HG03520 (cell line): ENCODE measurements around the gene CTNS.

ENCODE experiments used
- ATAC-seq: cut with Tn5 transposase; IDR thresholded peaks from one replicate; pipeline ENCODE4 v1.9.1; 2021; ENCODE audit warnings: mild to moderate bottlenecking, moderate library complexity; ENCODE audit not compliant: unreplicated experiment

The CTNS gene

DNA sequence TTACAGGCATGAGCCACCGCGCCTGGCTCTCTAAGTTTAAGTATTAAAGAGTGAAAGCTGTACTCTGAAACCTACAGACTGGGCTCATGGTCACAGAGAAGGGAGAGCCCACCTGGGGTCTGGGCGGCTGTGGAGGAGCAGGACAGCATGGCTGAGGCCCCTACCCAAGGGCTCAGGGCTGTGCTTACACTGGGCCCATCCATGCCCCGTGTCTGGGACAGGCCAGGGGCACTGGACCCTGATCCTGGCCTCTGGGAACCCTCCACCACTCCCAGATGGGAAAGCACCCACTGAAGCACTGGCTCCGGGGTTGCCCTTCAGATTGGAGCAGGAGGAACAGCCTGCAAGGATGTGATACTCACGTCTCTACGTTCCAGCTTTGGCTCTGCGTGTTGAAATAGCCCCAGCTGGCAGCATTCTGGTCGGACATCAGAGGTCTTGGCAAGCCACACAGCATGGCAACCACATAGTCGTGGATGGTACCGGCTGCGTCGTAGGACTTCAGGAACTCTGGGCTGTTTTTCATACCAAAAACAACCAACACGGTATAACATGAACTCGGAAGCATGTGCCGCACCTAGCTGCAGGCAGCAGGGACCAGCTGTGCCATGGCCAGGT lies 13.5 kb upstream of the CTNS start:
- no peak for ATAC-seq

DNA sequence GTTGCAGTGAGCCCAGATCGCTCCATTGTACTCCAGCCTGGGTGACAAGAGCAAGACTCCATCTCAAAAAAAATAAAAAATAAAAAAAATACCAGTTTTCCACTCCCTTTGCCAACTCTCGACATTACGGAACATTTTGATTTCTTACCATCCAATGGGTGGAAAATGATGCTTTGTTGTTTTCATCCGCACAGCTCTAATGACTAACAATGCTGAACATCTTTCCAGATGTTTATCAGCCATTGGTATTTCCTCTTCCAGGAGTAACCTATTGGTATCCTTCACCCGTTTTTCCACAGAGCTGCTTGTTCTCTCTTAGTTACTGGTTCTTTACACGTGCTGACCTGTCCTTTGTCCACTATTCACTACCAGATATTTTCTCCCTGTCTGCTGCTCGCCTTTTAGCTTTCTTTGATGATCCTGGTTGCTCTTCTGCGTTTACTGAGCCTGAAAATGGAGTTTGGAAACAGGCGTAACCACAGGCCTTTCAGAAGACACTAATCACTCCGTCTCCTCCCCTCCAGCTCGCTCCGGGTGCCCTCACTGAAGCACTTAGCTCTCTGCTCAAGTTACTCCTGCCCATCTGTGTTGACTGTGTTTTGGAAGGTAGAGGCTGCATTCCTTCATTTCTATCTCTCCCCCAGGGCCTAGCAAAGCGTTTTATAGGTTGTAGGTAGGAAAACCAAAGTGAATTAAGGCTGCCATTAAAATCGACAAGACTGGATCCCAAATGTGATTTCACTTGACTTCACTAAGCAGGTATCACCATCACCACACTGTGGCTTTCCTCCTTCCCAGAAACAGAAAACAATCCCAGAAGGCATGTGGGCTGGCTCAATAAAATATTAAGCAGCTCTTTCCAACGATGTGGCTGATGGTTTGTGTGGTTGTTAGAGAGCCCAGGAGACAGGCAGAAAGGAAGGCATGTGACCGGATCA lies 9.5 kb upstream of the CTNS start:
- no peak for ATAC-seq

DNA sequence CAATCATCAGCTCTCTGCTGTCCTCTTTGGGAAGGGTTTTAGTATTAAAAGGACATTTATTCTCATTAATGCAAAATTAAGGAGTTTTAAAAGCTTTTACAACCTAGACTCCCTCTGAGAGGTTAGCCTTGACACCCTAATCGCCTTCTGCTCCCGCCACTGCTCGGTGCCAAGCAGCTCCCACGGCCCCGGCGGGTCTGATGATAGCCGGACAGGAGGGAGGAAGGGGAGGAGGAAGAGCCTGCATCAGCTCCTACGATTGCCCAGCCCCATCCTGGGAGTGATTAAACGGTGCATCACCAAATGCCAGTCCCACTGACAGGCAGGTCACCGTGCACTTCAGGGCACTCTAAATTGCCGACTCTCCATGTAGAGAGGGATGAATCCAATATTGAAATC lies 8.8 kb upstream of the CTNS start:
- no peak for ATAC-seq

DNA sequence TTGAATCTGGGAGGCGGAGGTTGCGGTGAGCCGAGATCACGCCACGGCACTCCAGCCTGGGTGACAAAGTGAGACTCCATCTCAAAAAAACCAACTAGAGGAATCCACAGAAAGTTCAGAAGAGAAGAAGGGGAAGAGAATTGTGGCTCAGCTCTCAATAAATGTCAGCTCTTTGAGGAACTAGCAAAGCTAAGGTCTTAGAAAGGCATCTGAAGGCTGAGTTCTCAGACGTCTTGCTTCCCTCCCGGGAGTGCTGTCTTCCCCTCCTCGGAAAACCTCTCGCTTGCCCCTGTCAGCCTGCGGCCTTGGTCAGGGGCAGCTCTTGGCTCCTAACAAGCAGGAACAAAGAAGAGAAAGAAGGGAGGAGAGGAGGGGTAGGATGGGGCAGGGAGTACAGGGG lies 5.8 kb upstream of the CTNS start:
- ATAC-seq = no peak

- ATAC-seq = no peak
These were observed 4.3 kb upstream of the CTNS start for GRCh38 chr17:3632287-3632686.

DNA sequence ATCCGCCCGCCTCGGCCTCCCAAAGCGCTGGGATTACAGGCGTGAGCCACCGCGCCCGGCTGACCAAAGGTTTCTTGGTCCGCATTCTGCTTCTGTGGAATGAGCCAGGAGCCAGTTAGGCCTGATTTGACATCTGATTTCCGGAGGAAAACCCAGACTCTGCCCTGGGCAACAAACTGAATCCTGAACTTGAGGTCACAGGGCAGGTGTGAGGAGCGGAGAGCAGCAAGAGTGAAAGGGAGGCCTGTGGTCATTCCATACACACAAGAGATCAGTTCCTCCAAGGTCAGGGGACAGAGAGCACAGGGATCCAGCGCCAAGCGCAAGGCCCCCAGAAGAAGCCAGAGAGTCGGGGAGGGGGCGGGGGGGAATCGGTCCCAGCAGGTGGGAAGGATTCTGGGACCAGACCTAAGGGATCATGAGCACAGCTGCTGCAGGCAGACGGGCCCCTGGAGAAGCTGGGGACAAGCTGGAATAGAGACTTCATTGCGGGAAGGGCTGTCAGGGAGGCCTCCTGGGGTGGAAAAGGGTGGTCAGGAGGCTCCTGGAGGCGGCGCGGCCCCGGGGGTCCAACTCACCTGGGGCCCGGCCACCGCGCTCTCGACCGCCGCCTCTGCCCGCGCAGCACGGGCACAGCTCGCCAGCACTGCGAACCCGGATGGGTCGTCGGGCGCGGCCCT lies 946 bp upstream of the CTNS start:
- ATAC-seq = no peak

DNA sequence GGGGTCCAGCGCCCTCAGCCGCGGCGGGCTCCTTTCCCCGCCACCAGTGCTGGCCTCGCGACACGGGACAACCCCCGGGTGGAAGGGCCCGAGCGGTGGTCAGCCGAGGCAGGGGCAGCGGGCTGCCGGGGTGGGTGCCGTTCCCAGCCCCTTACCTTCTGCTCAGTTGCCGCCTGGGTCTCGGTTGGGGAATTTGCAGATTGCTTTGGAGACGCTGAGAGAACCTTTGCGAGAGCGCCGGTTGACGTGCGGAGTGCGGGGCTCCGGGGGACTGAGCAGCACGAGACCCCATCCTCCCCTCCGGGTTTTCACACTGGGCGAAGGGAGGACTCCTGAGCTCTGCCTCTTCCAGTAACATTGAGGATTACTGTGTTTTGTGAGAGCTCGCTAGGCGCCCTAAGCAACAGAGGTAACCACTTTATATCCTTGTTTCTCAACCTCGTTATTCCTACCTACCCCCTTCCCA lies 381 bp downstream of the CTNS start:
- peak; percentile 1 for ATAC-seq

DNA sequence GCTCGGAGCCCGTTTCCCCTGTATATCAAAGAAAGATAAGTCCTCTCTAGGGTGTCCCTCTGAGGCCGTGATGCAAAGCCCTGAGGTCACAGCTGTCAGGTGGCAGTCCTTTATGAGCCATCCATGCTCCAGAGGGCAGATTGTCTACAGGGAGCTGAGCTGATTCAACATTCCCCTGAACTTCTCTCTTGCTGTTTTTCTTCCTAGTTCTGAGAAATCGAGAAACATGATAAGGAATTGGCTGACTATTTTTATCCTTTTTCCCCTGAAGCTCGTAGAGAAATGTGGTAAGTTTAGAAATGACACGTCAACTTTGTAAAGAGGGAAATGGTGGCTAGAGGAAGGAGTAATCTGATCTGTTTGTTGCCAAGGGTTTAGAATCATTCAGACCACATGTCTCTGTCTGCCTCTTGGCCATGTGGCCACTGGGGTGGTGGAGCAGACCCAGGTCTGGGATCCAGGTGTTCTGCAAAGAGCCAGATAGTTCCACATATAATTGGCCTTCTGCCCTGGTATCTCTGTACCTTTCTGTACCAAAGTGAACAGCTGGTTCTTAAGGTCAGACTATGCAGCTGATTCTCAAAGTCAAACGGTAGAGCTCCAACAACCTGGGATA lies 3.5 kb downstream of the CTNS start:
- no peak for ATAC-seq

DNA sequence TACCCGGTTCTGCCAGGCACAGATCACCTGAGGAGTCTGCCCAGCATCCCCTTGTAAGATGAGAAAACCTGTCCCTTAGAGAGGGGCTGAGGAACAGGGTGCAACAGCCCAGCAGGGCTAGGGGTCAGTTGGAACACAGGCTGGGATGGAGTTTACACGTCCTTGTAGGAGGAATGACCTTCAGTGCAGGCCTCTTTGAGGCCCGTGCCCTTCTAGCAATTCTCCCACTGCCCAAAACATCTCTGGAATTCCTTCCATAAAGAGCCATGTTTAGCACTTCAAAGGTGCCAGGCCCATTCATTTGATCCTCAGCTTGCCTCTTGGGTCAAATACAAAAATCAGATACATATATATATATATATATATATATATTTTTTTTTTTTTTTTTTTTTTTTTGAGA lies 4.5 kb downstream of the CTNS start:
- ATAC-seq = no peak

- ATAC-seq = no peak
These were observed 5.3 kb downstream of the CTNS start for GRCh38 chr17:3641717-3642486.

GRCh38 chr17:3643889-3644349 lies 7.4 kb downstream of the CTNS start:
- no peak for ATAC-seq

GRCh38 chr17:3645310-3645709 lies 8.8 kb downstream of the CTNS start:
- ATAC-seq = no peak

- no peak for ATAC-seq
These were observed 10.7 kb downstream of the CTNS start for GRCh38 chr17:3647251-3647650.

DNA sequence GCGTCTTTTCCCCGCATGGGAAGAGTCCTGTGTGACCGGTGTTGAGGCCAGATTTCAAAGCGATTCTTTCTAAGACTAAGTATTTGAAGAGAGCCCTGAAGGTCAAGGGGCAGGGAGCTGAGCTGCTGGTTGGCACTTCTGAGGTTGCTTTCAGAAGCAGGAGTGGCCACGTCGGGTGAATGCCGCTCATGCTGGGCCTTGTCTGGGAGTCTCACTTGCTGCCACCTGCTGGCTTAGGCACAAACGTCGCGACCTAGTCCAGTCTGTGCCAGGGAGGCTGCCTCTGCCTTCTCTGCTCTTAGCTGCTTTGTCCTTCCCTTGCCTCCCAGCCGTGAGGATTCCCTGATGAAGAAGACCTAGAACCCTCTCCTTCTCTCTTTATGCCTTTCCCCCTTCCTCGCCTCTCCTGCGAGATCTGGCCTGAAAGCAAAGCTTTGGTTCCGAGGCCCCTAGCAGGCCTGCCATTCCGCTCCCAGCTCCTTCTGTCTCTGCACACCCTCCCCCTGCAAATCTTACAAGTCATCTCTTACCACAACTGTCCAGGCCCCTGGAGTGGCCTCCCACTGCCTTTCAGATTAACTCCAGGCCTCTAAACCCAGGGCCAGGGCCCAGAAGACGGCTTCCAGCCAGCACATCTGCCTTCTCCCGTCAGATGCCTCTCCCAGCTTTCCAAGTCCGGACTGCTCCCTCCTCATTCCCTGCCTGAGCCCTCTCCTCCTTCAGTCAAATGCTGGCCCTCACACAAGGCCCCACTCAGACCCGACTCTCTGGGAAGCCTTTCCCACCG lies 11.4 kb downstream of the CTNS start:
- no peak for ATAC-seq

DNA sequence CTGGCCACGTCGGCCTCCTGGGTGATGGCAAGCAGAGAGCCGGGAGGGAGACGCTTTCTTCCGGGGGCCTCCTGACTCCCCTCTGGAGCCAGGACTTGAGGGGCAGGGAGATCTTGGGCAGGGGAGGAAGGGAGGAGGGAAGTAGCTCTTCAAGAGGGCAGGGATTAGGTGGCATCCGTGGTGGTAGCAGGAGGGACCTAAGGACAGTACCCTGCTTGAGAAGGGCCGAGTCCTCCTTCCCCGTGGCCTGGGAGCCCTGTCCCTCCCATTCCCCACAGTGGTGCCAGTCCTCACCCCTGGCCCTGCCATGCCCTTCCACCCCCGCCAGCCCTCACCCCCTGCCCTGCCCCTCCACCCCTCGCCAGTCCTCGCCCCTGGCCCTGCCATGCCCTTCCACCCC lies 19.2 kb downstream of the CTNS start:
- no peak for ATAC-seq

DNA sequence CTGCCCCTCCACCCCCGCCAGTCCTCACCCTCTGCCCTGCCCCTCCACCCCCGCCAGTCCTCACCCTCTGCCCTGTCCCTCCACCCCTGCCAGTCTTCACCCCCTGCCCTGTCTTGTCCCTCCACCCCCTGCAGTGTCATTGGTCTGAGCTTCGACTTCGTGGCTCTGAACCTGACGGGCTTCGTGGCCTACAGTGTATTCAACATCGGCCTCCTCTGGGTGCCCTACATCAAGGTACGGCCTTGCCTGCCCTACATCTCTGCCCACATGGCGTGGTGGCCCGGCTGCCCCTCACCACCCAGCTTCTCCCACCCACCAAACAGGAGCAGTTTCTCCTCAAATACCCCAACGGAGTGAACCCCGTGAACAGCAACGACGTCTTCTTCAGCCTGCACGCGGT lies 19.8 kb downstream of the CTNS start:
- ATAC-seq = no peak

- no peak for ATAC-seq
These were observed 20.4 kb downstream of the CTNS start for GRCh38 chr17:3656755-3657587.

DNA sequence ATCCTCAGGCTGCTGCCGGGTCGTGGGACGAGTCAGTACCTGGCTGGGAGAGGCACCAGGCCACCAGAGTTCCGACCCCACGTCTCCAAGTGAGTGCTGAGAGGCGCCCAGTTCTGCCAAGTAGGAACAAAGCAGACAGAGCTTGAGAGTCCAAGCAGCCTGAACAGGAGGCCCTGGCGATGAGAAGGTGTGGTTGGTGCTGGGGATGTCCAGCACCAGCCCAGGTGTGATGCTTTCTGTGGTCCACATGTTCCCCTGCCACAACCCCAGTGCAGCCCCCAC lies 21.0 kb downstream of the CTNS start:
- no peak for ATAC-seq
